SH-SY5Y (cell line): Measurements from ENCODE around the gene EFNA2.

ENCODE experiments used
- GATA2 ChIP-seq: IDR thresholded peaks from 2 replicates; pipeline ENCODE4 v1.6.1; 2011; ENCODE audit warnings: mild to moderate bottlenecking, low read depth, low read length
- GATA3 ChIP-seq: IDR thresholded peaks from 2 replicates; pipeline ENCODE4 v1.6.1; 2011; ENCODE audit warnings: low read depth, mild to moderate bottlenecking, low read length, moderate library complexity

Gene EFNA2

DNA sequence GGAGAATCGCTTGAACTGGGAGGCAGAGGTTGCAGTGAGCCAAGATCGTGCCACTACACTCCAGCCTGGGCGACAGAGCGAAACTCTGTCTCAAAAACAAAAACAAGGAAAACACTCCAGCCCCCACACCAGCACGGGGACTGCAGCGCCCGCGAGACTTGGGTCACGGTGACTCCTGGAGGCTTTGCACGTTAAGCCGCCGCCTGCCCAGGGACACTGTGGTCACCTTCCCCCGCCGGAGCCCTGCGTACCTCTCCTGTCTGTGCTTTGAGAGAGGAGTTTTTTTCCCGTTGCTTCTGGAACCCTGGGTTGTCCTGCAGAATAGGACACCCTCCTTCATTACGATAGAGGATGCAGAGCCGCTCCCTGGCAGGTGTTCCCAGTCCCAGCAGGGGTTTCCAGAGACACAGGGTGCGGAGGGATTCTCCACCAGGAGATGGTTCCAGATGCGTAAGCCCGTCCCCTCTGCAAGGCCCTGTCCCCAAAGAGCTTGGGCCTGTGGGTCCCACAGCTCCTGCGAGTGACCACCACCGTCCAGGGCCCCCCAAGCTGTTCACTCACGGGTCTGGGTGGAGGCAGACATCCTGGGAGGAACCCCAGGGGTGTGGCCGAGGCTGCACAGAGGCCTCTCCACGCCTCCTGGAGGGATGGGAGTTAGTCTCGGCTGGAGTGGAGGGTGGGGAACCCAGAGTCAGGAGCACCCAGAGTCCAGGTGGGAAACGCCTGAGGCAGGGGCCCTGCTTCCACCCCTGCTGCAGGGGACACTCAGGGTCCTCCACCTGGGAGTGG lies 55.2 kb downstream of the EFNA2 start:
- TF ChIP-seq GATA2: no peak
- TF ChIP-seq GATA3: no peak

GRCh38 chr19:1343041-1343440 lies 57.4 kb downstream of the EFNA2 start:
- TF ChIP-seq GATA2 (no peak), GATA3 (no peak)

DNA sequence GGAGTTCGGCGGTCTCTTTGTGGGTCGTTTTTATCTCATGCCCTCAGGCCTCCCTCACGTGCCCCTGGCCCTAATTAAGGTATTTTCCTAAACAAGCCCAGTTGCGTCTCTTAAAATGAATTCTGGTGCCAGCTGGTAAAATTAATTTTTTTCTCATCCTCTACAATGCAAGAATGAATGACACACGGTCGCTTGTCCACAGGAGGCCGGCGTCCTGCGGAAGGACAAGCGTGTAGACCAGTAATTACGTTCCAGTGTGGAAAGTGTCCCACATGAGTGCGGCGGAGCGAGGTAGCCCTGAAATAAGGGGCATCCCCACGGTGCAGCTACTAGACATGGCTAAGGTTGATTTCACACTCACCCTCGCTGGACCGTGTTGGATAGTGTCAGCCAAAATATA lies 63.5 kb downstream of the EFNA2 start:
- TF ChIP-seq GATA3: no peak
- TF ChIP-seq GATA2: no peak

- no peak for TF ChIP-seq GATA3
- TF ChIP-seq GATA2: no peak
These were observed 65.2 kb downstream of the EFNA2 start for GRCh38 chr19:1350867-1351266.
